Subcutaneous adipose tissue (tissue), 4 donors: Measurements from ENCODE around the gene DEGS2. TPM values are rescaled to one million over a fixed set of nuclear protein-coding genes. Genes with fewer than 3 reads are reported as not detected.

ENCODE experiments used
- total RNA-seq, 4 donors: library from RNA; depleted of rRNA; stranded (reverse); fragments of >200 nt; gene quantifications; one replicate each; pipeline ENCODE4 v1.1.0, GENCODE V29; 2016
- TF ChIP-seq, protein P1 (sequence below): fragments of 450-650 bp; IDR thresholded peaks from one replicate; pipeline ENCODE4 v1.5.1; 2016; ENCODE audit warnings: low read depth, mild to moderate bottlenecking, control low read depth, antibody characterized with exemption, moderate library complexity

DEGS2 gene
- total RNA-seq, 4 donors from 2014 or later = 0.22 to 0.94 (median 0.34) TPM; not detected in 1

DNA sequence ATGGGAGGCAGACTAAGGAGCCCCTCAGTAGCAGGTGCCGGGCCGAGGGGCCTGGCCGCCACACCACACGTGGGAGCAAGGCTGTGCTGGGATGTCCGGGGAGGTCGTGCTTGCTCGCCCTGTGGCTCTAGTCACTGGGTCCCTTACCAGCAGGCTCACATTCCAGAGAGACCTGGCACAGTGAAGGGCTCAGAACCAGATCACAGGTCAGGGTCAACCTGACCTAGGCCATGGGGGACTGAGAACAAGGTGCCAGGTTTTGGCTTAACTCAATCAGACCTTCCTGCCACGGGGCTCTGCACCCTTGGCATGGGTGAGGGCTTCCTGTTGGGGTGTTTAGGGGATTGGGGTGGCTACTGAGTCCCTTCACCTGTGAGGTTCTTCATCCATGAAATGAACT, 22.3 kb downstream of the DEGS2 start:
- TF ChIP-seq, protein P1, sequence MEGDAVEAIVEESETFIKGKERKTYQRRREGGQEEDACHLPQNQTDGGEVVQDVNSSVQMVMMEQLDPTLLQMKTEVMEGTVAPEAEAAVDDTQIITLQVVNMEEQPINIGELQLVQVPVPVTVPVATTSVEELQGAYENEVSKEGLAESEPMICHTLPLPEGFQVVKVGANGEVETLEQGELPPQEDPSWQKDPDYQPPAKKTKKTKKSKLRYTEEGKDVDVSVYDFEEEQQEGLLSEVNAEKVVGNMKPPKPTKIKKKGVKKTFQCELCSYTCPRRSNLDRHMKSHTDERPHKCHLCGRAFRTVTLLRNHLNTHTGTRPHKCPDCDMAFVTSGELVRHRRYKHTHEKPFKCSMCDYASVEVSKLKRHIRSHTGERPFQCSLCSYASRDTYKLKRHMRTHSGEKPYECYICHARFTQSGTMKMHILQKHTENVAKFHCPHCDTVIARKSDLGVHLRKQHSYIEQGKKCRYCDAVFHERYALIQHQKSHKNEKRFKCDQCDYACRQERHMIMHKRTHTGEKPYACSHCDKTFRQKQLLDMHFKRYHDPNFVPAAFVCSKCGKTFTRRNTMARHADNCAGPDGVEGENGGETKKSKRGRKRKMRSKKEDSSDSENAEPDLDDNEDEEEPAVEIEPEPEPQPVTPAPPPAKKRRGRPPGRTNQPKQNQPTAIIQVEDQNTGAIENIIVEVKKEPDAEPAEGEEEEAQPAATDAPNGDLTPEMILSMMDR = no peak

DNA sequence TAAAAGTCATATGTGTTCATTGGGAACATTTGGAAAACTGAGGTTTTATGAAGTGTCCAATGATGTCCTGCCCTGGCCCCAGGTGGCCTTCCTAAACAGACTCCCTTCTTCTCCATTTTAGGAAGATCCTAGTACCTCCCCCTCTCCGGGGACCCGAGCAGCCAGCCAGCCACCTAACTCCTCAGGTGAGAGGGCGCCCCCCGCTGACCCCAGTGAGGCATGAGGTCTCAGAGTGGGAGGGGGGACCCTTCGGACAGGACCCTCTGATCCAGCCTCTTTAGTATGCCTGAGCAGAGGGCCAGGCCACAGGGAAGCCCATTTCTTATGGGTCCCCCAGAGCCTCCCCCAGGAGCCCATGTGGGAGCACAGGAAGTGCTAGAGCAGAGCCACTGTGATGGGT, 23.7 kb downstream of the DEGS2 start:
- TF ChIP-seq, protein P1 = no peak

DNA sequence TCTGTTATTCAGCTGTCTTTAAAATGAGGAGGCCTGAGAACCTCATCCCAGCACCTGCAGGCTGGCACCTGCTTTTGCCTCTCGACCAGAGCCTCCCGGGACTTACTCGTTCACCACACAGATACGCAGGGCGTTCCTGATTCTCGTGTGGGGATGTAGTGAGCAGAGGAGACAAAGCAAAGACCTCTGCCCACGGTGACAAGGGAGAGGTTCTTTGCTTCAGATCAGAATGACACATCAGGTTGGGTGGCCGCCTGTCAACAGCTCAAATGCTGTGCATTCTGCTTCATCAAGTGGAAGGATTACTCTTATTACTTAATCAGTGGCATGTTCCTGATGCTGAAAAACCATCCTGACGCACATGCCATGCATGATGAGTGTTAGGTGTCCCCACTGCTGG, 24.4 kb downstream of the DEGS2 start:
- TF ChIP-seq, protein P1 = no peak

DNA sequence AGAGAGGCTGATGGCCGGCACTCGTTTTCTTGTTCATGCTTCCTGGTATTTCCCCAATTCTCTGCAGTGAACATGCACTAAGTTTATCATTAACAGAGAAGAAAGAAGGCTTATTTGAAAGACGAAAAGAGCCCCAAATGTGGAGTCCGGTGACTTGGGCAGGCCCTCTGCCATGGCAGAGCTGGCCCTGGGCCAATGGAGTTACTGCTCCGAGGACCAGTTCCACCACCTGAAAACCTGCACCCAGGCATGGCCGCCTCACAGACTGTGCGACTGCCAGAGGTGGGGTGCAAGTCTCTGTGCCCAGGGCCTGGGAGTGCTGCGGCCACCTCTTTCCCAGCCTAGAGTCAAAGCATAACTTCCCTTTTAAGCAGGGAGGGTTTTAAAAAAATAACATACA, 24.9 kb downstream of the DEGS2 start:
- TF ChIP-seq, protein P1 = no peak

GRCh38 chr14:100132903-100133510, 26.4 kb downstream of the DEGS2 start:
- TF ChIP-seq, protein P1 = no peak

GRCh38 chr14:100132161-100132902, 27.1 kb downstream of the DEGS2 start:
- TF ChIP-seq, protein P1 = no peak

- TF ChIP-seq, protein P1 = no peak
These were observed 28.3 kb downstream of the DEGS2 start for GRCh38 chr14:100131181-100131580.
